HepG2 (cell line): ENCODE results near the gene CCDC57. TPM values are rescaled to one million over a fixed set of nuclear protein-coding genes. Genes with fewer than 3 reads are reported as not detected.

ENCODE experiments used
- HES4 ChIP-seq: sonication (generic); formaldehyde crosslinking; IDR thresholded peaks from 2 replicates; pipeline ENCODE4 v1.9.0; 2021; ENCODE audit warnings: mild to moderate bottlenecking, missing genetic modification reagents, borderline replicate concordance
- KAT2B ChIP-seq: fragments of 150-350 bp; IDR thresholded peaks from 2 replicates; pipeline ENCODE4 v1.6.1; 2014; ENCODE audit warnings: low read depth, low read length, borderline replicate concordance
- NR2F2 ChIP-seq: IDR thresholded peaks from 2 replicates; pipeline ENCODE4 v1.6.1; 2012; ENCODE audit warnings: low read depth, inconsistent platforms, borderline replicate concordance
- POLR2G ChIP-seq: fragments of 200-400 bp; formaldehyde crosslinking; IDR thresholded peaks from 2 replicates; pipeline ENCODE4 v1.6.1; 2018; ENCODE audit warnings: mild to moderate bottlenecking, low read depth, low read length, moderate library complexity
- SNAPC4 ChIP-seq: sonication (generic); formaldehyde crosslinking; IDR thresholded peaks from 2 replicates; pipeline ENCODE4 v1.4.0; 2020; ENCODE audit warnings: mild to moderate bottlenecking, missing genetic modification reagents
- TRIM22 ChIP-seq: fragments of 450-650 bp; IDR thresholded peaks from 2 replicates; pipeline ENCODE4 v1.6.1; 2017
- TSC22D2 ChIP-seq: sonication (generic); formaldehyde crosslinking; IDR thresholded peaks from 2 replicates; pipeline ENCODE4 v1.5.1; 2020; ENCODE audit warnings: missing genetic modification reagents, mild to moderate bottlenecking, borderline replicate concordance
- ZBTB38 ChIP-seq: sonication (generic); formaldehyde crosslinking; IDR thresholded peaks from 2 replicates; pipeline ENCODE4 v1.5.1; 2020; ENCODE audit warnings: mild to moderate bottlenecking, missing genetic modification reagents
- ZBTB43 ChIP-seq: sonication (generic); formaldehyde crosslinking; conservative IDR thresholded peaks from 2 replicates; pipeline ENCODE4 v1.4.0; 2020; ENCODE audit warnings: missing genetic modification reagents
- ZFP62 ChIP-seq: sonication (generic); formaldehyde crosslinking; IDR thresholded peaks from 2 replicates; pipeline ENCODE4 v1.4.0; 2020; ENCODE audit warnings: missing genetic modification reagents
- ZNF367 ChIP-seq: sonication (generic); formaldehyde crosslinking; IDR thresholded peaks from 2 replicates; pipeline ENCODE4 v1.4.0; 2020; ENCODE audit warnings: missing genetic modification reagents, borderline replicate concordance
- ZNF543 ChIP-seq: sonication (generic); formaldehyde crosslinking; IDR thresholded peaks from 2 replicates; pipeline ENCODE4 v1.4.0; 2020; ENCODE audit warnings: mild to moderate bottlenecking, missing genetic modification reagents
- ZNF549 ChIP-seq: sonication (generic); formaldehyde crosslinking; IDR thresholded peaks from 2 replicates; pipeline ENCODE4 v1.5.0; 2020; ENCODE audit warnings: missing genetic modification reagents
- ZNF841 ChIP-seq: sonication (generic); formaldehyde crosslinking; IDR thresholded peaks from 2 replicates; pipeline ENCODE4 v1.8.1; 2023; ENCODE audit warnings: missing genetic modification reagents, borderline replicate concordance
- polyA plus RNA-seq, 8 experiments: library from polyadenylated mRNA; depleted of rRNA in 3 of 8; stranded (reverse) in 7 of 8; unstranded in 1 of 8; fragments of >200 nt; fragmentation: Illumina TruSeq in 4 of 8; extraction: Trizol in 4 of 8; gene quantifications; 2 replicates each; pipeline versions ENCODE4 v1.2.1 to v1.2.3, GENCODE V29; 2011 to 2016; ENCODE audit warnings: low read depth in 4 of 8, missing spikeins in 1 of 8, mixed read lengths in 1 of 8; ENCODE audit not compliant: insufficient read depth in 1 of 8
- total RNA-seq, 5 experiments: library from RNA; depleted of rRNA; stranded (reverse); fragments of >200 nt; fragmentation: Illumina TruSeq; extraction: Trizol; gene quantifications; 2 replicates each; pipeline ENCODE4 v1.2.3, GENCODE V29; 2016; ENCODE audit warnings: low read depth in 1 of 5
- TF ChIP-seq, protein P1 (sequence below): sonication (generic); formaldehyde crosslinking; IDR thresholded peaks from 2 replicates; pipeline ENCODE4 v1.8.0; 2022; ENCODE audit warnings: mild to moderate bottlenecking, missing genetic modification reagents
- TF ChIP-seq, protein P2 (sequence below): sonication (generic); formaldehyde crosslinking; IDR thresholded peaks from 2 replicates; pipeline ENCODE4 v1.4.0; 2020; ENCODE audit warnings: missing genetic modification reagents

The CCDC57 gene
- total and polyA plus RNA-seq, 2 of the 13 experiments (the other 11 are each of a cell fraction or from before 2014, with no cell fraction given): 59.3 to 59.9 TPM

DNA sequence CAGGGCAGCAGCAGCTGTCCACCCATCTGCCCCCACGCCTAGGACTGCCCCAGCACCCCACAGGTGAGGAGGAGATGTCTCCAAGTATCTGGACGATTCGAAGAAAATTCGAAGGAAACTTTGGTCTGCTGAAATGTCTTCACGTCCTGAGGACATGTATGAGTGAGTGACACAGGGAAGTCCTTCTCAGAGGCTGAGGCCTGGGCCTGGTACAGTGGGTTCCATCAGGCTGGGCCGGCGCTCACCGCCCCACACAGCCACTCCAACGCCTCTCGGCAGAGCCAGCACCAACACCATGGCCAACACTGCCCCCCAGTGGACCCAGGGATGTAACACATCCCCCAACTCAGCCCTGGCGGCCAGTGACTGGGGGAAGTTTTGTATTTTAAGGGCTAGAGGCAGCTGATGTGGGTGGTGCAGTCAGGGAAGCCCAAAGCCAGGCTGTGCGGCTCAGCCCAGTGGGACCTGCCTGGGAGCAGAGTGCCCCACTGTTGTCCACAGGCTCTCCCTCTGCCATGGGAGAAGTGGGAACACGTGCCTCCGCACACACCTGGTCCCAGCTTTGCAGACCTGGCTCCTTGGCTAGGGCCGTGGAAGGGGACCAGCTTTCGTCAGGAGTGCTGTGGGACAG is 58.8 kb downstream of the CCDC57 start (continued):
- TF ChIP-seq ZFP62 (CRISPR knock-in tag): no peak
- TF ChIP-seq ZNF367 (CRISPR knock-in tag): no peak
- 0 out of 2 replicates have a peak, but pooled peaks have one; percentile 1 for TF ChIP-seq SNAPC4 (CRISPR knock-in tag)
- TF ChIP-seq ZNF549: no peak
- TF ChIP-seq KAT2B: no peak
- no peak for TF ChIP-seq TRIM22
- TF ChIP-seq ZBTB43 (CRISPR knock-in tag): no peak
- peak; percentile 89 for TF ChIP-seq ZBTB38 (CRISPR knock-in tag)
- TF ChIP-seq, protein P1, sequence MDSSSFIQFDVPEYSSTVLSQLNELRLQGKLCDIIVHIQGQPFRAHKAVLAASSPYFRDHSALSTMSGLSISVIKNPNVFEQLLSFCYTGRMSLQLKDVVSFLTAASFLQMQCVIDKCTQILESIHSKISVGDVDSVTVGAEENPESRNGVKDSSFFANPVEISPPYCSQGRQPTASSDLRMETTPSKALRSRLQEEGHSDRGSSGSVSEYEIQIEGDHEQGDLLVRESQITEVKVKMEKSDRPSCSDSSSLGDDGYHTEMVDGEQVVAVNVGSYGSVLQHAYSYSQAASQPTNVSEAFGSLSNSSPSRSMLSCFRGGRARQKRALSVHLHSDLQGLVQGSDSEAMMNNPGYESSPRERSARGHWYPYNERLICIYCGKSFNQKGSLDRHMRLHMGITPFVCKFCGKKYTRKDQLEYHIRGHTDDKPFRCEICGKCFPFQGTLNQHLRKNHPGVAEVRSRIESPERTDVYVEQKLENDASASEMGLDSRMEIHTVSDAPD (CRISPR knock-in tag): peak; percentile 47; the same call in 1 of the 2 replicates
- TF ChIP-seq ZNF841 (CRISPR knock-in tag): no peak
- peak; percentile 15; the same call in 1 of the 2 replicates for TF ChIP-seq HES4 (CRISPR knock-in tag)
- TF ChIP-seq, protein P2, sequence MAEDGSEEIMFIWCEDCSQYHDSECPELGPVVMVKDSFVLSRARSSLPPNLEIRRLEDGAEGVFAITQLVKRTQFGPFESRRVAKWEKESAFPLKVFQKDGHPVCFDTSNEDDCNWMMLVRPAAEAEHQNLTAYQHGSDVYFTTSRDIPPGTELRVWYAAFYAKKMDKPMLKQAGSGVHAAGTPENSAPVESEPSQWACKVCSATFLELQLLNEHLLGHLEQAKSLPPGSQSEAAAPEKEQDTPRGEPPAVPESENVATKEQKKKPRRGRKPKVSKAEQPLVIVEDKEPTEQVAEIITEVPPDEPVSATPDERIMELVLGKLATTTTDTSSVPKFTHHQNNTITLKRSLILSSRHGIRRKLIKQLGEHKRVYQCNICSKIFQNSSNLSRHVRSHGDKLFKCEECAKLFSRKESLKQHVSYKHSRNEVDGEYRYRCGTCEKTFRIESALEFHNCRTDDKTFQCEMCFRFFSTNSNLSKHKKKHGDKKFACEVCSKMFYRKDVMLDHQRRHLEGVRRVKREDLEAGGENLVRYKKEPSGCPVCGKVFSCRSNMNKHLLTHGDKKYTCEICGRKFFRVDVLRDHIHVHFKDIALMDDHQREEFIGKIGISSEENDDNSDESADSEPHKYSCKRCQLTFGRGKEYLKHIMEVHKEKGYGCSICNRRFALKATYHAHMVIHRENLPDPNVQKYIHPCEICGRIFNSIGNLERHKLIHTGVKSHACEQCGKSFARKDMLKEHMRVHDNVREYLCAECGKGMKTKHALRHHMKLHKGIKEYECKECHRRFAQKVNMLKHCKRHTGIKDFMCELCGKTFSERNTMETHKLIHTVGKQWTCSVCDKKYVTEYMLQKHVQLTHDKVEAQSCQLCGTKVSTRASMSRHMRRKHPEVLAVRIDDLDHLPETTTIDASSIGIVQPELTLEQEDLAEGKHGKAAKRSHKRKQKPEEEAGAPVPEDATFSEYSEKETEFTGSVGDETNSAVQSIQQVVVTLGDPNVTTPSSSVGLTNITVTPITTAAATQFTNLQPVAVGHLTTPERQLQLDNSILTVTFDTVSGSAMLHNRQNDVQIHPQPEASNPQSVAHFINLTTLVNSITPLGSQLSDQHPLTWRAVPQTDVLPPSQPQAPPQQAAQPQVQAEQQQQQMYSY (CRISPR knock-in tag): no peak
- no peak for TF ChIP-seq TSC22D2 (CRISPR knock-in tag)
- TF ChIP-seq NR2F2: no peak
- TF ChIP-seq POLR2G: no peak
- TF ChIP-seq ZNF543 (CRISPR knock-in tag): no peak
